ENCODE measurements around the gene FAAH. TPM values are rescaled to one million over a fixed set of nuclear protein-coding genes. Genes with fewer than 3 reads are reported as not detected.

The FAAH gene
- total RNA-seq, 2 experiments from 2014 or later: 21.9 to 25.4 TPM

DNA sequence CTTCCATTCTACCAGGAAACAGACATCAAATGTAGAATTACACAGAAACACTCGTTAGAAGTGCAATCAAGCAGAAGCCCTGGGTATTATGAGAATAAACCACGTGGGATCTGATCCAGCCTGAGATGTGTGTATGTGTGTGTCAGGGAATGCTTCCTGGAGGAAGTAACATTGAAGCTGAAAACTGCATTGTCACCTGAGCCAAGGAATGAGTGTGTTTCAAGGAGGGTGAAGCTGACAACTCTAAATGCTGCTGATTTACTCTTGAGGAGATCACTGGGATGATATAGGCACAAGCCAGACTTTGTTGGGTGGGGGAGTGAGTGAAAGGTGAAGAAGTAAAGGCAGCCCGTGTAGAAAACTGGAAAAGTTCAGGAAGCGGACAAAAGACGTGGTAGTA, 27.6 kb downstream of the FAAH start:
- Histone ChIP-seq H3K9me2 (ENCODE audit: insufficient read depth, low read length) (no peaks in the 10 kb centered on the region), H2AFZ (ENCODE audit: low read length) (no peak overlapping the region), H3K79me2 (ENCODE audit: insufficient read depth, low read depth, low read length) (no peaks in the 10 kb centered on the region), H3K4me1 (ENCODE audit: insufficient read depth, low read length, poor library complexity, severe bottlenecking) (no peaks in the 10 kb centered on the region), H3K4me2 (ENCODE audit: low read length) (no peak overlapping the region), H4K20me1 (ENCODE audit: insufficient read depth, low read length) (no peaks in the 10 kb centered on the region), H3K36me3 (ENCODE audit: insufficient read depth, low read length) (no peaks in the 10 kb centered on the region), H3K27ac (ENCODE audit: low read depth, low read length, poor library complexity, severe bottlenecking) (no peak overlapping the region), H3K4me3 (ENCODE audit: low read depth, low read length, poor library complexity, severe bottlenecking) (no peak overlapping the region), H3K9me3 (ENCODE audit: low read length) (no peaks in the 10 kb centered on the region)
- no peak for DNase-seq (ENCODE audit: low spot score)
- TF ChIP-seq, protein P1, sequence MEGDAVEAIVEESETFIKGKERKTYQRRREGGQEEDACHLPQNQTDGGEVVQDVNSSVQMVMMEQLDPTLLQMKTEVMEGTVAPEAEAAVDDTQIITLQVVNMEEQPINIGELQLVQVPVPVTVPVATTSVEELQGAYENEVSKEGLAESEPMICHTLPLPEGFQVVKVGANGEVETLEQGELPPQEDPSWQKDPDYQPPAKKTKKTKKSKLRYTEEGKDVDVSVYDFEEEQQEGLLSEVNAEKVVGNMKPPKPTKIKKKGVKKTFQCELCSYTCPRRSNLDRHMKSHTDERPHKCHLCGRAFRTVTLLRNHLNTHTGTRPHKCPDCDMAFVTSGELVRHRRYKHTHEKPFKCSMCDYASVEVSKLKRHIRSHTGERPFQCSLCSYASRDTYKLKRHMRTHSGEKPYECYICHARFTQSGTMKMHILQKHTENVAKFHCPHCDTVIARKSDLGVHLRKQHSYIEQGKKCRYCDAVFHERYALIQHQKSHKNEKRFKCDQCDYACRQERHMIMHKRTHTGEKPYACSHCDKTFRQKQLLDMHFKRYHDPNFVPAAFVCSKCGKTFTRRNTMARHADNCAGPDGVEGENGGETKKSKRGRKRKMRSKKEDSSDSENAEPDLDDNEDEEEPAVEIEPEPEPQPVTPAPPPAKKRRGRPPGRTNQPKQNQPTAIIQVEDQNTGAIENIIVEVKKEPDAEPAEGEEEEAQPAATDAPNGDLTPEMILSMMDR (conservative IDR thresholded peaks at IDR 0.05; ENCODE audit: low read length): no peak
- TF ChIP-seq EZH2phosphoT487 (IDR thresholded peaks at IDR 0.05; ENCODE audit: borderline replicate concordance, low read depth, low read length): no peak
- no TSS peak for BruUV-seq (replicated peaks)
- ChIA-PET CTCF (ENCODE audit: unreplicated experiment) (no interaction called here), POLR2A (interaction anchor here (0.6 to 1.0 kb wide), 2 partner anchors 54 to 77 kb away, joined by 3 to 4 read pairs; no protein-coding TSS in a partner anchor)
- intact Hi-C loops (cut with micrococcal nuclease; ENCODE audit: unreplicated experiment): no loop called here

DNA sequence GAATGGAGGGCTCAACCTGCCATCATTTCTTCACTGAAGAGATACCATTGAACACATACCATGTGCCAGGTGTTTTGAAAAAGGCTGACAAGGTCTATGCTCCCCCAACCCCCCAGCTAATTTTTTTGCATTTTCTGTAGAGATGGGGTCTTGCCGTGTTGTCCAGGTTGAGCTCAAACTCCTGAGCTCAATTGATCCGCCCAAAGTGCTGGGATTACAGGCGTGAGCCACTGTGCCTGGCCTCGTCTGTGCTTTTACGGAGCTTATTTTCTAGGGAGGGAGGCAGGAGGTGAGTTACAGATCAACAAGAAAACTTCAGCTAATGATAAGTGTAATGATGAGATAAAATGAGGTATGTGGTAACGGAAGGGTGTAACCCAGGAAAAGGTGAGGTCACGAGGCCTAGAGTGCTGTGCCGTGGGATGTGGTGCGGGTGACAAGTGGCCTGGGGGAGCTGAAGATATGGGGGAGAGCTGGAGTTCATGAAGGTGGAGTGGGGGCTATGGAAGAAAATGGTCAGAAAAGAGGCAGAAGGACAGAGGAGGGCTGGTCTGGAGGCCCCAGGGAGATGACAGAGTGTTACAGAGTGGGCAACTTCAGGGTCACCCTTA, 28.2 kb downstream of the FAAH start:
- Histone ChIP-seq H3K9me2 (ENCODE audit: insufficient read depth, low read length) (no peaks in the 10 kb centered on the region), H3K4me1 (ENCODE audit: insufficient read depth, low read length, poor library complexity, severe bottlenecking) (no peaks in the 10 kb centered on the region), H3K27ac (ENCODE audit: low read depth, low read length, poor library complexity, severe bottlenecking) (no peak overlapping the region), H3K4me3 (ENCODE audit: low read depth, low read length, poor library complexity, severe bottlenecking) (no peak overlapping the region), H3K79me2 (ENCODE audit: insufficient read depth, low read depth, low read length) (no peaks in the 10 kb centered on the region), H4K20me1 (ENCODE audit: insufficient read depth, low read length) (no peaks in the 10 kb centered on the region), H2AFZ (ENCODE audit: low read length) (no peak overlapping the region), H3K4me2 (ENCODE audit: low read length) (no peak overlapping the region), H3K36me3 (ENCODE audit: insufficient read depth, low read length) (no peaks in the 10 kb centered on the region), H3K9me3 (ENCODE audit: low read length) (no peaks in the 10 kb centered on the region)
- BruUV-seq (replicated peaks): no TSS peak
- CTCF ChIA-PET (ENCODE audit: unreplicated experiment): no interaction called here
- no peak for DNase-seq (ENCODE audit: low spot score)
- POLR2A ChIA-PET: interaction anchor here (0.7 to 1.0 kb wide), 2 partner anchors 77 to 491 kb away, joined by 3 read pairs; no protein-coding TSS in a partner anchor
- intact Hi-C loops (cut with micrococcal nuclease; ENCODE audit: unreplicated experiment): no loop called here
- TF ChIP-seq, protein P1 (conservative IDR thresholded peaks at IDR 0.05; ENCODE audit: low read length): no peak
- TF ChIP-seq EZH2phosphoT487 (IDR thresholded peaks at IDR 0.05; ENCODE audit: borderline replicate concordance, low read depth, low read length): no peak

DNA sequence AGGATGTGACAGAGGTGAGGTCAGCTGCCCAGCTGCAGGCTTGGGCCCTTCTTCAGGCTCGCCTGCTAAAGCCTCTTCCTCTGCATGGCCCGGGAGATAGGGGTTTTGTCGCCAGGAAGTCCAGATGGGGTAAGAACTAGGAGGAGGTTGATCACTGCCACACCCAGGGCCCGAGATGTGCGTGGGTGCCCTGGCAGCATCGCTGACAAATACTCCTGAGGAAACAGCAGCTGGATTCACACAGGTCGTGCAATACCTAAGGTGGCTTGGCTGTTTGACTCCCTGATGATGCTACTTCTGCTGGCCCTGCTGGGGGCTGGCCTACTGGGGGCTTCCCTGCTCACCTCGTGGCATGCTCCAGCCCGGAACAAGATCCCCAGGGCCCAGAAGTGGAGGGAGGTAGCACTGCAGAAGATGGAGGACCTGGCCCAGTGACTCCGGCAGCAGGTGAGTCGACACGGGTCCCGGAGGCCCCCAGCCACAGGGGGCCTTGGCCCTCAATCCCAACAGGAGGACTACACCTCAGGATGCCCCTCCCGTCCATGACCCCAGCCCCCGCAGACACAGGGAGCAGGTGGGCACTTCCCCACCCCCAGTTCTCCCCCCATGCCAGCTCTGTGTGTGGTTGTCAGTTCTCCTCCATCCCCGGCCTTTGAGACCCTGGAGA, 29.6 kb downstream of the FAAH start:
- no TSS peak for BruUV-seq (replicated peaks)
- Histone ChIP-seq H3K4me3 (ENCODE audit: low read depth, low read length, poor library complexity, severe bottlenecking) (no peak overlapping the region), H2AFZ (ENCODE audit: low read length) (no peak overlapping the region), H3K4me2 (ENCODE audit: low read length) (no peak overlapping the region), H4K20me1 (ENCODE audit: insufficient read depth, low read length) (no peaks in the 10 kb centered on the region), H3K9me3 (ENCODE audit: low read length) (no peaks in the 10 kb centered on the region), H3K36me3 (ENCODE audit: insufficient read depth, low read length) (no peaks in the 10 kb centered on the region), H3K27ac (ENCODE audit: low read depth, low read length, poor library complexity, severe bottlenecking) (no peak overlapping the region), H3K4me1 (ENCODE audit: insufficient read depth, low read length, poor library complexity, severe bottlenecking) (no peaks in the 10 kb centered on the region), H3K9me2 (ENCODE audit: insufficient read depth, low read length) (no peaks in the 10 kb centered on the region), H3K79me2 (ENCODE audit: insufficient read depth, low read depth, low read length) (no peaks in the 10 kb centered on the region)
- intact Hi-C loops (cut with micrococcal nuclease; ENCODE audit: unreplicated experiment): no loop called here
- POLR2A ChIA-PET: no interaction called here
- no peak for TF ChIP-seq EZH2phosphoT487 (IDR thresholded peaks at IDR 0.05; ENCODE audit: borderline replicate concordance, low read depth, low read length)
- TF ChIP-seq, protein P1 (conservative IDR thresholded peaks at IDR 0.05; ENCODE audit: low read length): no peak
- CTCF ChIA-PET (ENCODE audit: unreplicated experiment): no interaction called here
- DNase-seq (ENCODE audit: low spot score): no peak

Measured in OCI-LY7 (cell line).